ENCODE results near the gene FAM240A.

GRCh38 chr3:46613313-46614005 is 1.1 kb downstream of the FAM240A start:
- TF ChIP-seq CTCF (IDR thresholded peaks at IDR 0.05) (no peak), POLR2A (IDR thresholded peaks at IDR 0.05) (no peak), EP300 (IDR thresholded peaks at IDR 0.05) (no peak)

Data from tibial nerve (tissue), 4 donors.